22Rv1 (cell line): ENCODE data around the gene COMTD1.
"Not testable (repeated sequence)": the region's sequence is repeated elsewhere in the genome, so short reads cannot be mapped to it uniquely, and the experiment has no call there.

Experiments
- CTCF ChIP-seq: fragments of 450-650 bp; IDR thresholded peaks from 2 replicates; pipeline ENCODE4 v1.5.1; 2017; ENCODE audit warnings: mild to moderate bottlenecking
- ZFX ChIP-seq: fragments of 450-650 bp; IDR thresholded peaks from 2 replicates; pipeline ENCODE4 v1.6.1; 2017; ENCODE audit warnings: antibody characterized with exemption, borderline replicate concordance

GRCh38 chr10:75206638-75207037 lies 29.1 kb downstream of the COMTD1 start:
- TF ChIP-seq CTCF, ZFX: not testable (repeated sequence)
